NOMO-1 treated with DMSO at 0.1 percent for 48 hours (cell line): Measurements from ENCODE around the gene SMTN.
"Not testable (repeated sequence)": the region's sequence is repeated elsewhere in the genome, so short reads cannot be mapped to it uniquely, and the experiment has no call there.

ENCODE experiments used
- DNase-seq: peaks from one replicate; lab custom pipeline; 2025; ENCODE audit not compliant: unreplicated experiment; lab: John Stamatoyannopoulos, UW

The SMTN gene

GRCh38 chr22:31103111-31103510 is 22.0 kb downstream of the SMTN start:
- DNase-seq, result no peak

- no peak for DNase-seq
These were observed 23.0 kb downstream of the SMTN start for GRCh38 chr22:31103899-31104694.

- no peak for DNase-seq
These were observed 23.8 kb downstream of the SMTN start for GRCh38 chr22:31104869-31105268.

GRCh38 chr22:31105282-31105929 is 24.3 kb downstream of the SMTN start:
- no peak for DNase-seq

GRCh38 chr22:31106001-31106571 is 25.0 kb downstream of the SMTN start:
- no peak for DNase-seq

- DNase-seq, result no peak
These were observed 25.6 kb downstream of the SMTN start for GRCh38 chr22:31106731-31107177.

- DNase-seq, result peak; percentile 93
These were observed 26.2 kb downstream of the SMTN start, which contains the start of gene SELENOM for GRCh38 chr22:31107178-31107893. TSS of gene SELENOM (minus strand) at chr22:31107568. CDS start at chr22:31107505, 63 bp downstream.

- no peak for DNase-seq
These were observed 26.7 kb downstream of the SMTN start for GRCh38 chr22:31107894-31108218.

- DNase-seq, result not testable (repeated sequence)
These were observed 31.5 kb downstream of the SMTN start for GRCh38 chr22:31112547-31113091.

GRCh38 chr22:31118046-31118820 is 37.1 kb downstream of the SMTN start:
- no peak for DNase-seq

GRCh38 chr22:31119026-31119717 is 38.1 kb downstream of the SMTN start:
- no peak for DNase-seq

- DNase-seq, result no peak
These were observed 39.1 kb downstream of the SMTN start for GRCh38 chr22:31120230-31120629.

- DNase-seq, result no peak
These were observed 39.5 kb downstream of the SMTN start for GRCh38 chr22:31120642-31121041.

GRCh38 chr22:31121403-31121802 is 40.3 kb downstream of the SMTN start:
- DNase-seq, result no peak

- no peak for DNase-seq
These were observed 41.0 kb downstream of the SMTN start for GRCh38 chr22:31122196-31122531.

GRCh38 chr22:31122532-31123291 is 41.6 kb downstream of the SMTN start, which contains the start of gene INPP5J:
TSS of gene INPP5J (plus strand) at chr22:31122966. CDS start at chr22:31123015, 49 bp downstream.
- no peak for DNase-seq

GRCh38 chr22:31123292-31123602 is 42.1 kb downstream of the SMTN start:
- no peak for DNase-seq

GRCh38 chr22:31124290-31124689 is 43.2 kb downstream of the SMTN start:
- no peak for DNase-seq

GRCh38 chr22:31124811-31125465 is 43.8 kb downstream of the SMTN start:
- DNase-seq, result no peak
